ENCODE measurements around the gene EIF2AK3.

EIF2AK3 gene

DNA sequence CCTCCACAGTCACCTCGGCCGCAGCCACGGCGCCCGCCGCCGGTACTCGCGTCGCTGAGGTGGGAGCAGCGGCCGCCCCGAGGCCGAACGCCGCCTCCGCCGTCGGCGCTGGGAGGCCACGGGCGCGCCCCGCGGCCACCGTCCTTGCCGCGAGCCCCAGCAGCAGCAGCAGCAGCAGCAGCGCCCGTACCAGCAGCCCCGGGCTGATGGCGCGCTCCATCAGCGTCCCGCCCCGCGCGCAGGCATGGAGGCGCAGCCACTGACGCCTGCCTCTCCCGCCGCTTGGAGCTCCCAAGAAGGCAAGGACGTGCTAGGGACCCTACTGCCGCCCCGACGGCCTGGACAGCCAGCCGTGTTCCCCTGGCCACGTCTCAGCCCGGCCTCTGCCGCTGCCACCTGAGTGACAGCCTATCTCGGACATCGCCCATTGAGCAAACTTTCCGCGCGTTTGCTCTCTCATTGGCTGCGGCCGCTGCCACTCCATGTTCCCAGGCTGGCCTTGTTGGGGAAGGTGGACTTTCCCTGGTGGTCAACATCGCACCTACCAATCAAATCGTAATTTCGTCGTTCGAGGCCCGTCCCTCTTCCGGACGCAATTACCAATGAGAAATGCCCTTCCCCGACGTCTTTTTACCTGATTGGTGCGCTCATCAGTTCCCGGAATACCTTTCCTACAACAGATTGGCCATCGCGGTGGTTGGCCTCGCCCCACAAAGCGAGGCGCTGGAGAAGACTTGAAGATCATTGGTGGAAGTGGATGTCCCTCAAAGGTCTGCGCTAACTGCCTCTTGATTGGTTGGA lies at the start of gene EIF2AK3:
TSS of gene EIF2AK3 (minus strand) at position 410 of the 801 bp plus-strand sequence. CDS start at position 220, 190 bp downstream.
- H3K4me1 Mint-ChIP-seq (ENCODE audit: low read depth): peaks cover 20% of the 10 kb centered on the region
- H3K4me3 Mint-ChIP-seq: peak within 1 kb of the TSS; percentile 93
- H3K9me3 Mint-ChIP-seq: no peaks in the 10 kb centered on the region
- H3K27ac Mint-ChIP-seq: peak within 1 kb of the TSS; percentile 94
- H3K36me3 Mint-ChIP-seq (ENCODE audit: low read depth): peaks cover 3% of the 10 kb centered on the region
- no peaks in the 10 kb centered on the region for H3K27me3 Mint-ChIP-seq (ENCODE audit: low read depth)

DNA sequence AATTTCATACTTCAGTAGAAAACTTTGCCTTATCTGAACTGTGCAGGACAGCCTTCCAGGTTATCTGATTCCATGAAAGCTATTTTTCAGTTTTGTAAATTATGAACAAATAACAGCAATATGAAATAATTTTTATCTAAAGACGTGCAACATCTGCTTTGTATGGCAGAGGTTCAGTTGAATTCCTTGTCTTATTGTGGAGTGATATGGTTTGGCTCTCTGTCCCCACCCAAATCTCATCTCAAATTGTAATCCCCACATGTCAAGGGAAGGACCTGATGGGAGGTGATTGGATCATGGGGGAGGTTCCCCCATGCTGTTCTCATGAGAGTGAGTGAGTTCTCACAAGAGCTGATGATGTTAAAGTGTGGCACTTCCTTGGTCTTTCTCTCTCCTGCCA lies 46.1 kb upstream of the EIF2AK3 start:
- Mint-ChIP-seq H3K4me3 (no peak overlapping the region), H3K4me1 (ENCODE audit: low read depth) (peaks cover 2% of the 10 kb centered on the region), H3K36me3 (ENCODE audit: low read depth) (no peaks in the 10 kb centered on the region), H3K9me3 (no peaks in the 10 kb centered on the region), H3K27me3 (ENCODE audit: low read depth) (peaks cover 8% of the 10 kb centered on the region), H3K27ac (no peak overlapping the region)

DNA sequence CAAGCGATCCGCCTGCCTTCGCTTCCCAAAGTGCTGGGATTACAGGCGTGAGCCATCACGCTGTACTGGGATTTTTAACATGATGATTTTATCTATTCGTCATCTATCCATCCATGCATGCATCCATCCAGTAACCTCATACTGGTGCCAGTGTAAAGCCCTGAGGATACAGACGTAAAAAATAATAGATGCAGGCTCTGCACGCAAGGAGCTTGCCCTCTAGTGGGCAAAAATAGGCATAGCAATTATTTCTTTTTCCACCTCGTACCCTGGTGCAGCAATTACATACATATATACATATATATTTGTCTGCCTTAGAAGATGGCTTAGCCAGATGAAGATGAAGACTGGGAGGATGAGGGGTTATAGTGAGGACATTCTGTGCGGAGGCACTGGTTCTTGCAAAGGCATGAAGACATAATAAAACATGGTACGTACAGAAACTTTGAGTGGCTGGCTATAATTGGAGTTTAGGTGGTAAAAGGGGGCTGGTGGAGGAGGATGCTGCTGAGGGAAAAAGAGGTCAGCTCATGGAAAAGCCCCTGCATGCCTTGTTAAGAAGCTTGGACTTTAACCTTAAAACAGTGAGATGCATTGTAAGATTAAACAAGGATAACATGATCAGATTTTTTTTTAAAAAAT lies 44.6 kb upstream of the EIF2AK3 start:
- Mint-ChIP-seq H3K36me3 (ENCODE audit: low read depth) (no peaks in the 10 kb centered on the region), H3K27ac (no peak overlapping the region), H3K4me3 (no peak overlapping the region), H3K27me3 (ENCODE audit: low read depth) (peaks cover 8% of the 10 kb centered on the region), H3K9me3 (no peaks in the 10 kb centered on the region), H3K4me1 (ENCODE audit: low read depth) (peaks cover 3% of the 10 kb centered on the region)

DNA sequence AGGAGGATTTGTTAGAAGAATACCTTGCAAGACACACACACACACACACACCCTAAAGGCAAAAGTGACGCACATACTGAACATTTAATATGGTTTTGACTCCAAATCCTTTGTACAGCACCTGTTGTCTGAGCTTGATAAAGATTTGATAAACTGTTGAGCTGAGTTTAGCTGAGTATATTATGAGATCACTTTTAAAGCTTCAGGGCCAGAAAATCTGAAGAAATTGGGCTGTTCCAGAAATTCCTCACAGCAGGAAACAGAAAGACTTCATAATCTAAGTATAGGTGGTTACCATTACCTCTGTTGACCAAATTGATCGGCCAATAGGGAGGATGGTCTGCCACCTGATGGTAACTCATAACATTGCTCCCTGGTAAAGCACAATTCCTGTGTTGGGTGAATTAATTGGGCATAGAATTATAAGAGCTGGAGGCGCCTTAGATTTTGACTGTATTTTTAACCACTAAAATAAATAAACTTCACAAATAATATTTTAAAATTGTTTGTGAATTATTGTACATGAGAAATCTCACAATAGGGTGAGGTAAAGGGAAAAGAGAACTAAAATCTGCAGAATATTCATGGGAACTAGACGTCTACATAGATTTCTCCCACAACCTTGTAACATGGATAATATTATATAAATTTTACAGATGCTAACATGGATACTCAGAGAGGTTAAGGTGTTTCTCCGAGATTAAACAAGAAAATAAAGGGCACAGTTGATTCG lies 42.4 kb upstream of the EIF2AK3 start:
- Mint-ChIP-seq H3K4me1 (ENCODE audit: low read depth) (peaks cover 3% of the 10 kb centered on the region), H3K27me3 (ENCODE audit: low read depth) (peaks cover 4% of the 10 kb centered on the region), H3K36me3 (ENCODE audit: low read depth) (no peaks in the 10 kb centered on the region), H3K27ac (no peak overlapping the region), H3K4me3 (no peak overlapping the region), H3K9me3 (no peaks in the 10 kb centered on the region)

DNA sequence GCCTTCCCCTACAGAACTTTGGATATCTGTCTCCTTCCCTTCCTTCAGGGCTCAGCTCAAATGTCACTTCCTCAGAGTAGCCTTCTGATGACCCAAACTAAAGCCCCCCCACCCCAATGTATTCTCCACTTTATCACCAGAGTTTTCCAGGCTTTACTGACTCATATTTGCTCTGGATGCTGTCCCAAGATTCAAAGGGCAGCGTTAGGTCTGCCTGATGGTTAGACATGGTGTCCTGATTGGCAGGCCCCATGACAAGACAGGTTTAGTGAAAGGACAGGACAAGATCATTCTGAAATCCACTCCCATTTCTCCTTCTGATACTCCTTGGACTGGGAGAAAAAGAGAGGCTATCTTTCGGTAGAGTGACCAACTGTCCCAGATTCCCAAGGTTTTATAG lies 41.6 kb upstream of the EIF2AK3 start:
- H3K4me1 Mint-ChIP-seq (ENCODE audit: low read depth): peaks cover 3% of the 10 kb centered on the region
- H3K9me3 Mint-ChIP-seq: no peaks in the 10 kb centered on the region
- no peaks in the 10 kb centered on the region for H3K36me3 Mint-ChIP-seq (ENCODE audit: low read depth)
- no peak overlapping the region for H3K27ac Mint-ChIP-seq
- peaks cover 4% of the 10 kb centered on the region for H3K27me3 Mint-ChIP-seq (ENCODE audit: low read depth)
- no peak overlapping the region for H3K4me3 Mint-ChIP-seq

DNA sequence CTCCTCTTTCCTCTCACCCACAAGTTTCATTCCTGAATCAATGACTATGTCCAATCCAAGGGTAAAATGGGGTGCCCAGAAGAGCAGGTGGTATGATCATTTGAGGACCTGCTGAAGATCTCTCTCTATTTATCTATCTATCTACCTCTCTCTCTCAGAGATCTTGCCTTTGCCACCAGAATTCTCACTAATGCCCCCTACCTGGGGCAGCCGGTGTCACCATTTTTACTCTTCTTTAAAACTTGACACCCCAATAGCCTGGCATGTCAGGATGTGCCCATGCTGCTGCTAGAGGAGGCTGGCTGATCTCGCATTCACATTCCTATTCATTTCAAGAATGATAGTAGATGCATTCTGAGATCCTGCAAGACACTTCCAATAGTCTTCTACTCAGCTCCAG lies 40.0 kb upstream of the EIF2AK3 start:
- Mint-ChIP-seq H3K9me3 (no peaks in the 10 kb centered on the region), H3K4me3 (no peak overlapping the region), H3K36me3 (ENCODE audit: low read depth) (no peaks in the 10 kb centered on the region), H3K4me1 (ENCODE audit: low read depth) (peaks cover 3% of the 10 kb centered on the region), H3K27ac (no peak overlapping the region), H3K27me3 (ENCODE audit: low read depth) (no peaks in the 10 kb centered on the region)

DNA sequence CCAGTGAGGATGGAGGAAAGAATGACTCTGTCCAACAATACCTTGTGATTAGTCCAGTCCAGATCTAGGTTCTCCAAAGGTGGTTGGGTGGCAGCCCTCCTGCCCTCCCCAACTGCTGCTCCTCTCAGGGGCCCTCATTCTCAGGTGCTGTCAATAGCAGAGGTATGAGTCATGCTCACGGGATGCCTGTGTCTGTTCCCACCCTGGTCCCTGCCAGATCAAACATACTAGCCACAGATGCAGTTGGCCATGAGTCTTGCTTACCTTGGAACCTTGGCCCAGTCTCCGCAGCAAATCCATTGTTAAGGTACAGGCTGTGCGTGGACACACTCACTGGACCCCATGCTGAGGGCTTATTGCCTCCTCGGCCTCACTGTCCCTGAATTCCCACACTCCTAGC lies 39.3 kb upstream of the EIF2AK3 start:
- Mint-ChIP-seq H3K4me3 (no peak overlapping the region), H3K27ac (no peak overlapping the region), H3K9me3 (no peaks in the 10 kb centered on the region), H3K36me3 (ENCODE audit: low read depth) (no peaks in the 10 kb centered on the region), H3K4me1 (ENCODE audit: low read depth) (peaks cover 3% of the 10 kb centered on the region), H3K27me3 (ENCODE audit: low read depth) (no peaks in the 10 kb centered on the region)

DNA sequence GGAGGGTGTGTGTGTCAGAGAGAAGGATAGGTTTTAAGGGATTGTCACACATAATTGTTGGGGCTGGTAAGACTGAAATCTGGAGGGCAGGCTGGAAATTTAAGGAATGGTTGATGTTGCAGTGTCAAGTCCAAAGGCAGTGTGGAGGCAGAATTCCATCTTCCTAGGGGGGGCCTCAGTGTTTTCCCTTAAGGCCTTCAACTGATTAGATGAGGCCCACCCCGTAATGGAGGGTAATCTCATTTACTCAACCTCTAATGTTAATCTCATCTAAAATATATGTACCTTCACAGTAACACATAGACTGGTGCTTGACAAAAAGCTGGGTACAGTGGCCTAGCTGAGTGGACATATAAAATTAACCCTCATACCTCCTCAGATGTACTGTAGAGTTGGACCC lies 33.4 kb upstream of the EIF2AK3 start:
- H3K36me3 Mint-ChIP-seq (ENCODE audit: low read depth): no peaks in the 10 kb centered on the region
- H3K4me3 Mint-ChIP-seq: no peak overlapping the region
- H3K27me3 Mint-ChIP-seq (ENCODE audit: low read depth): no peaks in the 10 kb centered on the region
- H3K9me3 Mint-ChIP-seq: no peaks in the 10 kb centered on the region
- no peak overlapping the region for H3K27ac Mint-ChIP-seq
- no peaks in the 10 kb centered on the region for H3K4me1 Mint-ChIP-seq (ENCODE audit: low read depth)

DNA sequence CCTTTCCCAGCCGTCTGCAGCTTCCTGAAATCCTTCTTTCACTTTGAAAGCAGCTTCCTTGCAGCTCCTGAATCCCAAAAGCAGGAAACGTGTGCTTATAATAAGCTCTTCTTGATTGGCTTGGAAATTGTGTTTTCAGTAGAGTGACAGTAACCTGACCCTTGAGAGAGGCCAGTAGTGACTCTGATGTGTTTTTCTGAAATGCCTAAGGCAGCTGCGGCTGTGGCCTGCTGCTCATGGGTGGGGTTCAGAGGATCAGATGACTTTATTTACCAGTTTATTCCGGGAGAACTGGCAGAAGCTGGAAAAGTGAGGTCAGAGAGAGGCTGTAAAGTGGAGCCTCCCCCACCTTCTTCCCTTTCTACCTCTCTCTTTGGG lies 32.3 kb upstream of the EIF2AK3 start:
- H3K4me3 Mint-ChIP-seq: no peak overlapping the region
- H3K4me1 Mint-ChIP-seq (ENCODE audit: low read depth): no peaks in the 10 kb centered on the region
- H3K27me3 Mint-ChIP-seq (ENCODE audit: low read depth): no peaks in the 10 kb centered on the region
- H3K9me3 Mint-ChIP-seq: no peaks in the 10 kb centered on the region
- no peaks in the 10 kb centered on the region for H3K36me3 Mint-ChIP-seq (ENCODE audit: low read depth)
- no peak overlapping the region for H3K27ac Mint-ChIP-seq

DNA sequence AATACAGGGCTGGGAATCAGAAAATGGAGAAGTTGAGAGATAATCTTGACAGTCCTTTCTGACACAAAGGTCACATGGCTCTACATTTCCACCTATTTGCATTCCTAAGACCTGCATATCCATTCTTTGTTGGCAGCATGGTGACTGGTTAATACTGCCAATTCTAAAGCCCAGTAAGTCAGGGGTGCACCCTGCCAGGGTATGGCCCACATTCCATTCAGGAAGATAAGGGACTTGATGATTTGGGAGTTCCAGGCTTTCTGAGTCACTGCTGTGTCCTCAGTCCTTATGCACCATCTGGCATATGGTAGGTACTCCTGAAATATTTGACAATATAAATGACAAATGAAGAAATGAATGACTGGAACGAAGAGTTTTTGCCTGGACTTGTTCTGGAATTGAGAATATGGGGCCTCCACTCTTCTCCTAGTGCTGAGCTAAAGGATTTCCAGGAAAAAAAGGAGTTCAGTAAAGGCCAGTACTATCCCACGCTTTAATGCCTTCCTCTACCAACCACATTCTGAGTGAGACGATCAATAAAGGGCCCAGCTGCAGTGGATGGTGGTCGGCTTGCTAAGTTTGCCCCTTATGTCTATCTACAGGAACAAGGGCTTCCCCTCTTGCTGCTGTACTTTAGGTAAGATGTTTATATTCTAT lies 31.7 kb upstream of the EIF2AK3 start:
- Mint-ChIP-seq H3K36me3 (ENCODE audit: low read depth) (no peaks in the 10 kb centered on the region), H3K27ac (no peak overlapping the region), H3K9me3 (no peaks in the 10 kb centered on the region), H3K4me3 (no peak overlapping the region), H3K27me3 (ENCODE audit: low read depth) (no peaks in the 10 kb centered on the region), H3K4me1 (ENCODE audit: low read depth) (no peaks in the 10 kb centered on the region)

DNA sequence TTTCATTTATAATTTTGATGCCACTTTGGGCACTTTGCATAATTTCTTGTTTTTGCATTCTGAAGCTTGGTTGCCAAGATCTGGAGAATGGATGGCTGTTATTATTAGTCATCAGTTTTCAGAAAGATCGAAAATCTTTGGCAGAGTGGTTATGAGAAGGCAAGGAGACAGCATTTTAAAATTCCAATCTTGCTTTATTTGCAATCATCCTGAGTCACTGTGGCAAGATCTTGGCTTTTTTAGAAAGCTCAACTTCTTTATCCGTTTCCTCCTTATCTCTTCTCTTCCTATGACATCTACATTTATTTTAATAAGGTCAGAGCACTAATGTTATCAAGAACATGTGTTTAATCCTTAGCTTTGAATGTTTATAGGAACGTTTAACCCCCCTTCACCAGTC lies 31.1 kb upstream of the EIF2AK3 start:
- Mint-ChIP-seq H3K9me3 (no peaks in the 10 kb centered on the region), H3K4me1 (ENCODE audit: low read depth) (no peaks in the 10 kb centered on the region), H3K27ac (no peak overlapping the region), H3K36me3 (ENCODE audit: low read depth) (no peaks in the 10 kb centered on the region), H3K27me3 (ENCODE audit: low read depth) (no peaks in the 10 kb centered on the region), H3K4me3 (no peak overlapping the region)

DNA sequence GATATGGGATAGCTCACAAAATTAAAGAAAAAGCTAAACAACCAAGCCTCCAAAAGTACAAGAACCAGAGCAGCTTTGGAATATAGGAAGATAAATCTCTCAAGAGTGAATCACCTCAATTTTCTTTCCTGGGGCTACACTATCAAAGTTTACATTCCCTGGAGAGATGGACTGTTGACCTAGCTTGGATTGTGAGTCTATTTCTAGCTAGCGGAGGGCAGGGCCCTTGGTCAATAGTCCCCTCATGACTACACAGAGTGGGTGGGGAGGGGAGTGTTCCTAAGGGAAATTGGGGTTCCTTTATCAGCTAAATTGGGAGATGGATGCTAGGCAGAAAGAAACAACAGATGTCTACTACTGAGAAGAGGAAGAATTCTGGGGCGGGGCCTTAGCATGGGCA lies 29.9 kb upstream of the EIF2AK3 start:
- Mint-ChIP-seq H3K4me3 (no peak overlapping the region), H3K27ac (no peak overlapping the region), H3K36me3 (ENCODE audit: low read depth) (no peaks in the 10 kb centered on the region), H3K9me3 (no peaks in the 10 kb centered on the region), H3K27me3 (ENCODE audit: low read depth) (no peaks in the 10 kb centered on the region), H3K4me1 (ENCODE audit: low read depth) (peaks cover under 1% of the 10 kb centered on the region)

DNA sequence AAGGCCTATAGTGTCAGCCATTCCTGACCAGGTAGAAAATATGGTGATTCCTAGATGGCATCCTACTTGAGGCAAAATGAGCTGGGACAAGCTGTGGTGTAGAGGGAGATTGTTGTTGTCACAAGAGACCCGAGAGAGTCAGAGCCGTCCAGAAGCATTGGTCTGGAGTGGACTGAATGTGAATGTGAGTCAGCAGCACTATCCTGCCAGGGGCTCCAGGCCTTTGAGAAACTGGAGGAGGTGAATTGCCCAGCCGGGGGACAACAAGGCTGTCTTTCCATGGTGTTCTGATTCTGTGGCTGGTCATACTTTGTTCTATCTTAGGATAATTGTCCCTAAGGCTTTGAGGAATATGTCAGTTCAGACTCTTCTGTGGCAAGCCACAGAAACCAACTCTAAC lies 29.4 kb upstream of the EIF2AK3 start:
- Mint-ChIP-seq H3K27ac (no peak overlapping the region), H3K4me1 (ENCODE audit: low read depth) (peaks cover 5% of the 10 kb centered on the region), H3K36me3 (ENCODE audit: low read depth) (no peaks in the 10 kb centered on the region), H3K9me3 (no peaks in the 10 kb centered on the region), H3K4me3 (no peak overlapping the region), H3K27me3 (ENCODE audit: low read depth) (peaks cover 3% of the 10 kb centered on the region)

DNA sequence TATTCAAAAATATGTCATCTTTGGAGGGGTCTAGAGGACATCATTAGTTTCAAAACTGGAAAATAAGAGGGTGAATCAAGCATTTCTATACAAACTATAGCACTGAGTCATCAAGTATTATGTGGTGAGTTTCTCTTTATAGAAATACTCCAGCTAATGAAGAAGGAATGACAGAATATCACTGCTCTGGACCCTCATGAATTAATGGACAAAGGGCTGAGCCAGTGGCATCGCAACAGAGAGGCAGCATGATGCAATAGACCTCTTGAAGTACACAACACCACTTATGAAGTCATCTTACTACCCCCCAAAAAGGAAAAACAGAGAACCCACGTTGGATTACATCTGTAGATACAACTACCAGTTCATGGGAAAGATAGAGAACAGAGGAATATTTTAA lies 27.4 kb upstream of the EIF2AK3 start:
- peaks cover 6% of the 10 kb centered on the region for H3K4me1 Mint-ChIP-seq (ENCODE audit: low read depth)
- no peaks in the 10 kb centered on the region for H3K9me3 Mint-ChIP-seq
- H3K27me3 Mint-ChIP-seq (ENCODE audit: low read depth): peaks cover 8% of the 10 kb centered on the region
- H3K4me3 Mint-ChIP-seq: no peak overlapping the region
- H3K36me3 Mint-ChIP-seq (ENCODE audit: low read depth): no peaks in the 10 kb centered on the region
- no peak overlapping the region for H3K27ac Mint-ChIP-seq

Measured in T-helper 1 cell treated with Interleukin-12 subunit alpha and Interleukin-12 subunit beta and Interleukin-4 antibody, amounts not matched to agents 30 μg/mL and 1 μg/mL, for 36 hours (primary cell).